Activated naive CD4-positive, alpha-beta T cell treated with anti-CD3 and anti-CD28 coated beads for 36 hours (primary cell): ENCODE data around the gene TSPY10. TPM values are rescaled to one million over a fixed set of nuclear protein-coding genes. Genes with fewer than 3 reads are reported as not detected.
"Not testable (repeated sequence)": the region's sequence is repeated elsewhere in the genome, so short reads cannot be mapped to it uniquely, and the experiment has no call there.

Experiments used
- CTCF ChIA-PET: fragments of 350-600 bp; sonication (Branson Sonifier 250); formaldehyde crosslinking; loops from one replicate; lab custom pipeline; 2021; ENCODE audit warnings: antibody characterized with exemption; lab: Charles Lee
- DNase-seq: peaks from one replicate; pipeline ENCODE4 v3.0.0-alpha.2; 2020
- H3K27ac Mint-ChIP-seq: one replicate; pipeline ENCODE4 v1.8.0; 2021; ENCODE audit warnings: mild to moderate bottlenecking, mixed read lengths
- H3K27me3 Mint-ChIP-seq: one replicate; pipeline ENCODE4 v1.8.0; 2021; ENCODE audit warnings: low read depth, mixed read lengths
- H3K36me3 Mint-ChIP-seq: one replicate; pipeline ENCODE4 v1.8.0; 2021; ENCODE audit warnings: low read depth, mixed read lengths
- H3K4me1 Mint-ChIP-seq: one replicate; pipeline ENCODE4 v1.8.0; 2021; ENCODE audit warnings: low read depth, mixed read lengths
- H3K4me3 Mint-ChIP-seq: one replicate; pipeline ENCODE4 v1.8.0; 2021; ENCODE audit warnings: mild to moderate bottlenecking, moderate library complexity, mixed read lengths
- H3K9me3 Mint-ChIP-seq: one replicate; pipeline ENCODE4 v1.8.0; 2021; ENCODE audit warnings: mixed read lengths
- intact Hi-C: fragments of 100-400 bp; cut with micrococcal nuclease; formaldehyde crosslinking; loops from one replicate; pipeline ENCODE4 v1.15.1; 2023
- total RNA-seq, 2 experiments: library from RNA; stranded (reverse); gene quantifications; one replicate each; pipeline ENCODE4 v1.2.3, GENCODE V29; 2021

The TSPY10 gene
- not detected for total RNA-seq

GRCh38 chrY:9527580-9527979 lies at the start of gene TSPY10:
TSS of gene TSPY10 (plus strand) at chrY:9527880. CDS start at chrY:9527926, 46 bp downstream.
- H3K27ac Mint-ChIP-seq, H3K36me3 Mint-ChIP-seq, H3K9me3 Mint-ChIP-seq, H3K27me3 Mint-ChIP-seq, H3K4me3 Mint-ChIP-seq, DNase-seq, H3K4me1 Mint-ChIP-seq, intact Hi-C loops, CTCF ChIA-PET: not testable (repeated sequence)

GRCh38 chrY:9486967-9487366 lies 40.7 kb upstream of the TSPY10 start, which contains the start of gene TSPY9:
TSS of gene TSPY9 (plus strand) at chrY:9487267. CDS start at chrY:9487313, 46 bp downstream.
- H3K4me3 Mint-ChIP-seq, H3K36me3 Mint-ChIP-seq, CTCF ChIA-PET, H3K27ac Mint-ChIP-seq, H3K9me3 Mint-ChIP-seq, intact Hi-C loops, DNase-seq, H3K4me1 Mint-ChIP-seq, H3K27me3 Mint-ChIP-seq: not testable (repeated sequence)

GRCh38 chrY:9504396-9504795 lies 23.3 kb upstream of the TSPY10 start:
- H3K9me3 Mint-ChIP-seq, H3K36me3 Mint-ChIP-seq, H3K27ac Mint-ChIP-seq, CTCF ChIA-PET, H3K4me3 Mint-ChIP-seq, H3K27me3 Mint-ChIP-seq, intact Hi-C loops, H3K4me1 Mint-ChIP-seq, DNase-seq: not testable (repeated sequence)

- H3K9me3 Mint-ChIP-seq, H3K27me3 Mint-ChIP-seq, DNase-seq, H3K4me3 Mint-ChIP-seq, H3K4me1 Mint-ChIP-seq, intact Hi-C loops, H3K27ac Mint-ChIP-seq, CTCF ChIA-PET, H3K36me3 Mint-ChIP-seq: not testable (repeated sequence)
Measured at GRCh38 chrY:9516287-9516686, 11.4 kb upstream of the TSPY10 start.

Other genes with a start within 250 kb of the TSPY10 start
- gene TSPY4, start 190.4 kb upstream of the TSPY10 start, total RNA-seq, result not detected
- not detected for gene TSPY8, start 170.1 kb upstream of the TSPY10 start, total RNA-seq
- gene TSPY3, start 129.5 kb upstream of the TSPY10 start, total RNA-seq, result not detected
- gene TSPY1, start 60.9 kb upstream of the TSPY10 start, total RNA-seq, result not detected
- gene TSPY9, start 40.6 kb upstream of the TSPY10 start, total RNA-seq, result not detected